Neural progenitor cell (in vitro differentiated cells): Measurements from ENCODE around the gene C11orf21.

Experiments
- CTCF ChIP-seq: fragments of 200-600 bp; sonication (generic); IDR thresholded peaks from 2 replicates; pipeline ENCODE4 v1.5.1; 2017; ENCODE audit warnings: antibody characterized with exemption, mild to moderate bottlenecking
- EZH2 ChIP-seq: fragments of 200-600 bp; sonication (generic); IDR thresholded peaks from 2 replicates; pipeline ENCODE4 v1.6.1; 2017; ENCODE audit warnings: antibody characterized with exemption, mild to moderate bottlenecking, moderate library complexity

- no peak for TF ChIP-seq CTCF
- no peak for TF ChIP-seq EZH2
These were observed 24.0 kb upstream of the C11orf21 start for GRCh38 chr11:2325719-2326118.
